ENCODE results near the gene INVS.
"Not testable (repeated sequence)": the region's sequence is repeated elsewhere in the genome, so short reads cannot be mapped to it uniquely, and the experiment has no call there.

GRCh38 chr9:100338736-100339135, 239.7 kb downstream of the INVS start:
- TF ChIP-seq EZH2phosphoT487 (IDR thresholded peaks at IDR 0.05; ENCODE audit: insufficient read depth, low read depth); EZH2 (IDR thresholded peaks at IDR 0.05; ENCODE audit: insufficient read depth, poor library complexity, severe bottlenecking): not testable (repeated sequence)

Data from GM23248 (cell line).